Caco-2 (cell line): ENCODE data around the gene RASL11B. TPM values are rescaled to one million over a fixed set of nuclear protein-coding genes. Genes with fewer than 3 reads are reported as not detected.

ENCODE experiments used
- BruUV-seq: library from RNA; stranded (reverse); fragments of 400-500 nt; replicated peaks from 2 replicates; lab custom pipeline; 2021; lab: Mats Ljungman, UMichigan
- CTCF ChIA-PET: fragments of 300-600 bp; sonication (Branson Sonifier 250); formaldehyde crosslinking; loops from one replicate; lab custom pipeline; 2022; ENCODE audit warnings: antibody characterized with exemption; lab: Charles Lee
- POLR2A ChIA-PET: fragments of 300-600 bp; sonication (Branson Sonifier 250); formaldehyde crosslinking; loops from one replicate; lab custom pipeline; 2022; ENCODE audit warnings: antibody characterized with exemption; lab: Charles Lee
- DNase-seq, 2 experiments: peaks; one replicate each; pipeline versions ENCODE4 v3.0.0 to v3.0.0-alpha.2; 2020 to 2022
- H3K27me3 ChIP-seq: replicated peaks from 2 replicates; pipeline ENCODE4 v1.6.0; 2011; ENCODE audit warnings: low read length; ENCODE audit not compliant: control insufficient read depth, insufficient read depth
- H3K36me3 ChIP-seq: 2 replicates; pipeline ENCODE4 v1.5.1; 2011; ENCODE audit warnings: low read length; ENCODE audit not compliant: control insufficient read depth, insufficient read depth
- H3K4me1 ChIP-seq: fragments of 250-450 bp; sonication (Bioruptor Pico); 2 replicates; pipeline ENCODE4 v1.5.1; 2020; ENCODE audit warnings: mild to moderate bottlenecking
- H3K4me3 ChIP-seq: 2 replicates; pipeline ENCODE4 v1.5.1; 2011; ENCODE audit warnings: low read depth, mild to moderate bottlenecking, control low read depth, low read length
- H3K9me3 ChIP-seq: fragments of 250-450 bp; sonication (Bioruptor Pico); 2 replicates; pipeline ENCODE4 v1.5.1; 2020; ENCODE audit warnings: mild to moderate bottlenecking, moderate library complexity
- H3K27ac Mint-ChIP-seq: one replicate; pipeline ENCODE4 v1.8.0; 2022; ENCODE audit warnings: mixed read lengths; ENCODE audit not compliant: unreplicated experiment
- H3K27me3 Mint-ChIP-seq: one replicate; pipeline ENCODE4 v1.8.0; 2022; ENCODE audit warnings: mixed read lengths; ENCODE audit not compliant: insufficient read depth, unreplicated experiment
- H3K36me3 Mint-ChIP-seq: one replicate; pipeline ENCODE4 v1.8.0; 2022; ENCODE audit warnings: mild to moderate bottlenecking, mixed read lengths; ENCODE audit not compliant: insufficient read depth, unreplicated experiment
- H3K4me1 Mint-ChIP-seq: one replicate; pipeline ENCODE4 v1.8.0; 2022; ENCODE audit warnings: low read depth, mixed read lengths; ENCODE audit not compliant: unreplicated experiment
- H3K4me3 Mint-ChIP-seq: one replicate; pipeline ENCODE4 v1.8.0; 2022; ENCODE audit warnings: mild to moderate bottlenecking, moderate library complexity, mixed read lengths; ENCODE audit not compliant: unreplicated experiment
- H3K9me3 Mint-ChIP-seq: one replicate; pipeline ENCODE4 v1.8.0; 2022; ENCODE audit warnings: mixed read lengths; ENCODE audit not compliant: unreplicated experiment
- intact Hi-C: fragments of 100-400 bp; cut with micrococcal nuclease; formaldehyde crosslinking; loops from one replicate; pipeline ENCODE4 v1.10.0; 2022; ENCODE audit not compliant: unreplicated experiment
- total RNA-seq: library from RNA; stranded (reverse); gene quantifications from 2 replicates; pipeline ENCODE4 v1.2.3, GENCODE V29; 2022
- TF ChIP-seq, protein P1 (sequence below), 2 experiments: fragments of 200-600 bp in 1 of 2; IDR thresholded peaks; 1 replicate in 1 of 2; 2 replicates in 1 of 2; pipeline versions ENCODE4 v1.5.1 to v1.8.0; 2011 to 2022; ENCODE audit warnings: antibody characterized with exemption in 1 of 2, control low read depth in 1 of 2, inconsistent platforms in 1 of 2, low read depth in 1 of 2, low read length in 1 of 2, mild to moderate bottlenecking in 1 of 2, moderate library complexity in 1 of 2; ENCODE audit not compliant: insufficient read depth in 1 of 2, severe bottlenecking in 1 of 2, unreplicated experiment in 1 of 2

RASL11B gene
- total RNA-seq, 1 experiment from 2014 or later, result 23.3 TPM

DNA sequence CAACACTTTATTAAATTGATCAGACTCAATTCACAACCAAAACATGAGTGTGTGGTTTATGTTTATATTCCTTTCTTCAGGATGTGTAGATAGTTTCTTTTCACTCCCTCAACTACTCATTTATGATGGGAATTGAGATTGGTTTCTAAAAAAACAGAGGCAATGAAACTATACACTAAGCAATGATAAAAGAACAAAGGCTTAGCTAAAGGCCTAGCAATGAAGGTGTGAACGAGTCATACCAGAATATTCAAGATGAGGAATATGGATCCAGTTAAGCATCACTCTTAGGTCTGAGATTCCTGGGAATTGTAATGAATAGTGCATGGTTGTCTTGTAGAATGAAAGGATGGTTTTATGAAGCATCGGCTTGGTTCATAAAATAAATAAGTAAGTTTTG, 17.5 kb upstream of the RASL11B start:
- H3K4me1 ChIP-seq, result peaks cover 17% of the 10 kb centered on the region
- no peak for DNase-seq
- no peaks in the 10 kb centered on the region for H3K9me3 Mint-ChIP-seq
- CTCF ChIA-PET, result no interaction called here
- no peaks in the 10 kb centered on the region for H3K9me3 ChIP-seq
- no peaks in the 10 kb centered on the region for H3K27me3 Mint-ChIP-seq
- TF ChIP-seq, protein P1, sequence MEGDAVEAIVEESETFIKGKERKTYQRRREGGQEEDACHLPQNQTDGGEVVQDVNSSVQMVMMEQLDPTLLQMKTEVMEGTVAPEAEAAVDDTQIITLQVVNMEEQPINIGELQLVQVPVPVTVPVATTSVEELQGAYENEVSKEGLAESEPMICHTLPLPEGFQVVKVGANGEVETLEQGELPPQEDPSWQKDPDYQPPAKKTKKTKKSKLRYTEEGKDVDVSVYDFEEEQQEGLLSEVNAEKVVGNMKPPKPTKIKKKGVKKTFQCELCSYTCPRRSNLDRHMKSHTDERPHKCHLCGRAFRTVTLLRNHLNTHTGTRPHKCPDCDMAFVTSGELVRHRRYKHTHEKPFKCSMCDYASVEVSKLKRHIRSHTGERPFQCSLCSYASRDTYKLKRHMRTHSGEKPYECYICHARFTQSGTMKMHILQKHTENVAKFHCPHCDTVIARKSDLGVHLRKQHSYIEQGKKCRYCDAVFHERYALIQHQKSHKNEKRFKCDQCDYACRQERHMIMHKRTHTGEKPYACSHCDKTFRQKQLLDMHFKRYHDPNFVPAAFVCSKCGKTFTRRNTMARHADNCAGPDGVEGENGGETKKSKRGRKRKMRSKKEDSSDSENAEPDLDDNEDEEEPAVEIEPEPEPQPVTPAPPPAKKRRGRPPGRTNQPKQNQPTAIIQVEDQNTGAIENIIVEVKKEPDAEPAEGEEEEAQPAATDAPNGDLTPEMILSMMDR (IDR thresholded peaks at IDR 0.05; ENCODE audit: insufficient read depth in 1 of 2, low read depth in 1 of 2, low read length in 1 of 2, severe bottlenecking in 1 of 2, unreplicated experiment in 1 of 2), result no peak
- H3K4me3 Mint-ChIP-seq, result no peak overlapping the region
- H3K36me3 ChIP-seq, result no peaks in the 10 kb centered on the region
- no TSS peak for BruUV-seq
- H3K4me3 ChIP-seq, result no peak overlapping the region
- intact Hi-C loops, result no loop called here
- no peak overlapping the region for H3K27ac Mint-ChIP-seq
- peaks cover 7% of the 10 kb centered on the region for H3K4me1 Mint-ChIP-seq
- POLR2A ChIA-PET, result no interaction called here
- no peaks in the 10 kb centered on the region for H3K27me3 ChIP-seq
- H3K36me3 Mint-ChIP-seq, result no peaks in the 10 kb centered on the region

DNA sequence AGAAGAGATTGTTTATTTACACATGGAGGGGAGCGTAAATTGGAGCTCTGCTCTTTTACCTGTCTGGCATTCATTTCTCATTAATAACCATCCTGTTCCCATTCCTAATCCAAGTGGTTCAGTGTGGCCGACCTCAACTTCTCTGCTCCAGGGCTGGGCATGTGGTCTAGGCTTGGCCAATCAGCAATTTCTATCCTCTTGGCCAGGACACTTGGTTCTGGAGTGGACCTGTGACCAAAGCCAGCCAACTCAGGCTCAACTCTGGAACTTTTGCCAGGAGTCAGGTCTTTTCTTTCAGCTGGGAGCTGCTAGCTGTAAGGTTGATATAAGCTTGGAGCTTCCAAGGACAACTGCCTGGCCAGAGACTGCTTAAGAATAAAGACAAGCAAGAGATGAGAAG, 15.6 kb upstream of the RASL11B start:
- TF ChIP-seq, protein P1 (IDR thresholded peaks at IDR 0.05; ENCODE audit: insufficient read depth in 1 of 2, low read depth in 1 of 2, low read length in 1 of 2, severe bottlenecking in 1 of 2, unreplicated experiment in 1 of 2), result no peak
- intact Hi-C loops, result no loop called here
- Histone ChIP-seq H3K36me3 (no peaks in the 10 kb centered on the region), H3K9me3 (no peaks in the 10 kb centered on the region), H3K27me3 (no peaks in the 10 kb centered on the region), H3K4me3 (no peak overlapping the region), H3K4me1 (peaks cover 32% of the 10 kb centered on the region)
- no TSS peak for BruUV-seq
- Mint-ChIP-seq H3K4me3 (no peak overlapping the region), H3K4me1 (peaks cover 14% of the 10 kb centered on the region), H3K27me3 (no peaks in the 10 kb centered on the region), H3K27ac (no peak overlapping the region), H3K9me3 (no peaks in the 10 kb centered on the region), H3K36me3 (no peaks in the 10 kb centered on the region)
- CTCF ChIA-PET, result no interaction called here
- DNase-seq, result no peak
- POLR2A ChIA-PET, result no interaction called here

DNA sequence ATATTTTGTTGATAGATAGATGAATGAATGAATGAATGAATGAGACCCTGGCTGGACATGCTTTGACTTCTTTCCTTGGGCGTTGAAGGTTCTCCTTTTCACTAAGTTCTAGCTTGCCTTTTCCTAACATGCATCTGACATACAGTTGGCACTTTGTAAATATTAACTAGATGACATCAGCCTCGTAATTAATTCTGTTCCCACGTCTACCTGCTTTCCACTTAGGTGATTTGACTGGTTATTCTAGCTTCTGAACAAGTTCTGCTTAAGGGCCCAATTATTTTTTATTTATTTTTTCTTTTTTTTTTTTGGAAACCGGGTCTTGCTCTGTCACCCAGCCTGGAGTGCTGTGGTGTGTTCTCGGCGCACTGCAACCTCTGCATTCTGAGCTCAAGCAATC, 13.9 kb upstream of the RASL11B start:
- H3K4me1 Mint-ChIP-seq, result peaks cover 25% of the 10 kb centered on the region
- BruUV-seq, result no TSS peak

More for the DNA sequence above, 13.9 kb upstream of the RASL11B start:
- TF ChIP-seq, protein P1 (IDR thresholded peaks at IDR 0.05; ENCODE audit: insufficient read depth in 1 of 2, low read depth in 1 of 2, low read length in 1 of 2, severe bottlenecking in 1 of 2, unreplicated experiment in 1 of 2), result no peak
- no peaks in the 10 kb centered on the region for H3K27me3 ChIP-seq
- peaks cover 42% of the 10 kb centered on the region for H3K4me1 ChIP-seq
- no peak overlapping the region for H3K4me3 Mint-ChIP-seq
- no peaks in the 10 kb centered on the region for H3K9me3 Mint-ChIP-seq
- H3K27me3 Mint-ChIP-seq, result no peaks in the 10 kb centered on the region
- no peak overlapping the region for H3K4me3 ChIP-seq
- DNase-seq, result no peak
- intact Hi-C loops, result no loop called here
- CTCF ChIA-PET, result no interaction called here
- no peaks in the 10 kb centered on the region for H3K36me3 Mint-ChIP-seq
- H3K9me3 ChIP-seq, result no peaks in the 10 kb centered on the region
- no peak overlapping the region for H3K27ac Mint-ChIP-seq
- POLR2A ChIA-PET, result no interaction called here
- no peaks in the 10 kb centered on the region for H3K36me3 ChIP-seq
